Thymus (tissue), 11 donors: ENCODE results near the gene RUSC1. TPM values are rescaled to one million over a fixed set of nuclear protein-coding genes. Genes with fewer than 3 reads are reported as not detected.
A peak's percentile ranks its signal among the peaks of the same experiment; 100 is the strongest.

ENCODE experiments used
- DNase-seq, 9 donors: peaks; one replicate each; pipeline ENCODE4 v3.0.0-alpha.2; 2013; ENCODE audit warnings: low spot score in 9 of 9, low read depth in 6 of 9, missing footprints in 1 of 9
- H3K27ac ChIP-seq, 2 donors: one replicate each; pipeline ENCODE4 v1.5.1; 2013; ENCODE audit warnings: control low read depth in 1 of 2, low read depth in 1 of 2, low read length in 1 of 2, mild to moderate bottlenecking in 1 of 2, moderate library complexity in 1 of 2
- H3K27me3 ChIP-seq, 2 donors: one replicate each; pipeline ENCODE4 v1.5.1; 2013; ENCODE audit warnings: low read length in 1 of 2; ENCODE audit not compliant: control insufficient read depth in 2 of 2, insufficient read depth in 1 of 2
- H3K36me3 ChIP-seq, 2 donors: one replicate each; pipeline ENCODE4 v1.5.1; 2013; ENCODE audit warnings: low read length in 1 of 2, mild to moderate bottlenecking in 1 of 2, moderate library complexity in 1 of 2; ENCODE audit not compliant: control insufficient read depth in 2 of 2, insufficient read depth in 2 of 2
- H3K4me1 ChIP-seq, 2 donors: one replicate each; pipeline ENCODE4 v1.5.1; 2013; ENCODE audit warnings: low read length in 2 of 2; ENCODE audit not compliant: control insufficient read depth in 2 of 2, insufficient read depth in 2 of 2
- H3K4me3 ChIP-seq, 2 donors: one replicate each; pipeline ENCODE4 v1.5.1; 2013; ENCODE audit warnings: low read length in 2 of 2, control low read depth in 1 of 2, mild to moderate bottlenecking in 1 of 2
- H3K9me3 ChIP-seq, 2 donors: one replicate each; pipeline ENCODE4 v1.5.1; 2013; ENCODE audit warnings: low read length in 1 of 2, mild to moderate bottlenecking in 1 of 2; ENCODE audit not compliant: control insufficient read depth in 2 of 2, insufficient read depth in 1 of 2
- WGBS: extraction: QIAGEN DNeasy Blood & Tissue Kit; methylation state at CpG from one replicate; pipeline ENCODE4 v1.1.7; 2013; 5-methylcytosine and 5-hydroxymethylcytosine counted together
- polyA plus RNA-seq: library from polyadenylated mRNA; stranded (reverse); fragments of 200-250 nt; gene quantifications from one replicate; pipeline ENCODE4 v1.2.3, GENCODE V29; 2013
- total RNA-seq: library from RNA; stranded (reverse); fragments of 120-200 nt; gene quantifications from one replicate; pipeline ENCODE4 v1.2.4, GENCODE V29; 2013
- donor health status: healthy.

RUSC1 gene
- total and polyA plus RNA-seq, 2 donors: 7.5 to 18.0 TPM

- Histone ChIP-seq H3K36me3 (no peaks in the 10 kb centered on the region), H3K4me1 (peaks cover 4 to 16% of the 10 kb centered on the region in 2 donors), H3K4me3 (no peak overlapping the region), H3K27me3 (peaks cover 0 to 3% of the 10 kb centered on the region in 2 donors), H3K27ac (peak overlapping the region in 1 of 2 donors; percentile 20), H3K9me3 (peaks cover 0 to 4% of the 10 kb centered on the region in 2 donors)
- DNase-seq: no peak
- 93% methylated on average over 11 of the region's 11 CpGs for WGBS
These were observed 16.1 kb upstream of the RUSC1 start for GRCh38 chr1:155304558-155305063.

- DNase-seq: no peak
- no peak overlapping the region for H3K27ac ChIP-seq
These were observed 14.8 kb upstream of the RUSC1 start for GRCh38 chr1:155305881-155306391.

GRCh38 chr1:155307247-155307740 lies 13.4 kb upstream of the RUSC1 start:
- peak in 1 of 9 donors; percentile 45 for DNase-seq
- peaks cover 0 to 4% of the 10 kb centered on the region in 2 donors for H3K9me3 ChIP-seq
- H3K27me3 ChIP-seq: no peaks in the 10 kb centered on the region
- peaks cover 6 to 26% of the 10 kb centered on the region in 2 donors for H3K4me1 ChIP-seq
- H3K27ac ChIP-seq: no peak overlapping the region
- H3K36me3 ChIP-seq: peaks cover 10 to 16% of the 10 kb centered on the region in 2 donors
- H3K4me3 ChIP-seq: no peak overlapping the region
- WGBS: 66% methylated on average over 6 of the region's 6 CpGs

More at GRCh38 chr1:155305881-155306391, 14.8 kb upstream of the RUSC1 start:
- Histone ChIP-seq H3K9me3 (peaks cover 0 to 4% of the 10 kb centered on the region in 2 donors), H3K4me3 (no peak overlapping the region), H3K36me3 (peaks cover 6 to 7% of the 10 kb centered on the region in 2 donors), H3K4me1 (peaks cover 6 to 26% of the 10 kb centered on the region in 2 donors), H3K27me3 (no peaks in the 10 kb centered on the region)
- WGBS: 91% methylated on average over 7 of the region's 7 CpGs

GRCh38 chr1:155308493-155309422 lies 11.9 kb upstream of the RUSC1 start, which contains the start of gene FDPS:
TSS of gene FDPS (plus strand) at chr1:155308866. CDS start at chr1:155309790, 924 bp downstream.
- Histone ChIP-seq H3K36me3 (peaks cover 23 to 25% of the 10 kb centered on the region in 2 donors), H3K4me3 (peak within 1 kb of the TSS; percentile 83 to 97)
- DNase-seq: peak; percentile 89 to 99 (median 96)

GRCh38 chr1:155309423-155310021 lies 11.2 kb upstream of the RUSC1 start:
- WGBS: 15% methylated on average over 11 of the region's 11 CpGs
- Histone ChIP-seq H3K27ac (peak overlapping the region; percentile 15 to 94), H3K4me3 (peak overlapping the region; percentile 83 to 97), H3K9me3 (no peaks in the 10 kb centered on the region), H3K4me1 (peaks cover 6 to 26% of the 10 kb centered on the region in 2 donors), H3K36me3 (peaks cover 29% of the 10 kb centered on the region in 2 donors), H3K27me3 (no peaks in the 10 kb centered on the region)
- no peak for DNase-seq

More at GRCh38 chr1:155308493-155309422, 11.9 kb upstream of the RUSC1 start, which contains the start of gene FDPS:
- peak within 1 kb of the TSS; percentile 93 to 94 for H3K27ac ChIP-seq
- H3K9me3 ChIP-seq: peaks cover 0 to 2% of the 10 kb centered on the region in 2 donors
- WGBS: under 1% methylated on average over 51 of the region's 51 CpGs
- no peaks in the 10 kb centered on the region for H3K27me3 ChIP-seq
- peaks cover 6 to 26% of the 10 kb centered on the region in 2 donors for H3K4me1 ChIP-seq

- no peaks in the 10 kb centered on the region for H3K27me3 ChIP-seq
- H3K4me3 ChIP-seq: no peak overlapping the region
- H3K36me3 ChIP-seq: peaks cover 41 to 44% of the 10 kb centered on the region in 2 donors
- no peaks in the 10 kb centered on the region for H3K9me3 ChIP-seq
- H3K4me1 ChIP-seq: peaks cover 6 to 17% of the 10 kb centered on the region in 2 donors
- no peak for DNase-seq
- no peak overlapping the region for H3K27ac ChIP-seq
- 96% methylated on average over 8 of the region's 8 CpGs for WGBS
These were observed 7.4 kb upstream of the RUSC1 start for GRCh38 chr1:155313261-155313660.

GRCh38 chr1:155316922-155317321 lies 3.8 kb upstream of the RUSC1 start:
- Histone ChIP-seq H3K4me1 (peaks cover 3 to 20% of the 10 kb centered on the region in 2 donors), H3K4me3 (no peak overlapping the region), H3K36me3 (peaks cover 41 to 45% of the 10 kb centered on the region in 2 donors), H3K9me3 (no peaks in the 10 kb centered on the region), H3K27me3 (peaks cover 0 to 11% of the 10 kb centered on the region in 2 donors), H3K27ac (no peak overlapping the region)
- no peak for DNase-seq
- WGBS: 98% methylated on average over 3 of the region's 3 CpGs

GRCh38 chr1:155318082-155318481 lies 2.6 kb upstream of the RUSC1 start:
- no peak for DNase-seq
- H3K27ac ChIP-seq: no peak overlapping the region
- H3K36me3 ChIP-seq: peaks cover 34 to 36% of the 10 kb centered on the region in 2 donors
- peaks cover 8 to 30% of the 10 kb centered on the region in 2 donors for H3K4me1 ChIP-seq
- 97% methylated on average over 9 of the region's 9 CpGs for WGBS
- H3K27me3 ChIP-seq: peaks cover 0 to 21% of the 10 kb centered on the region in 2 donors
- H3K4me3 ChIP-seq: no peak overlapping the region
- no peaks in the 10 kb centered on the region for H3K9me3 ChIP-seq
